ENCODE results near the gene CABYR. TPM values are rescaled to one million over a fixed set of nuclear protein-coding genes. Genes with fewer than 3 reads are reported as not detected.

CABYR gene
- polyA plus RNA-seq, 1 donor (not counting 4 experiments of a cell fraction or from before 2014, with no cell fraction given) = 7.7 TPM

GRCh38 chr18:24157855-24158254 is 19.0 kb downstream of the CABYR start:
- Histone ChIP-seq H4K20me1 (ENCODE audit: control insufficient read depth, extremely low read depth, insufficient read depth, low read length) (no peaks in the 10 kb centered on the region), H3K9me1 (ENCODE audit: control insufficient read depth, extremely low read depth, insufficient read depth, low read length) (no peaks in the 10 kb centered on the region), H3K4me1 (ENCODE audit: control insufficient read depth, extremely low read depth, insufficient read depth, low read length) (no peaks in the 10 kb centered on the region), H3K79me2 (ENCODE audit: control insufficient read depth, insufficient read depth, low read length) (no peaks in the 10 kb centered on the region), H3K4me2 (ENCODE audit: control insufficient read depth, extremely low read depth, insufficient read depth, low read depth, low read length) (no peak overlapping the region), H3K4me3 (ENCODE audit: control insufficient read depth in 2 of 3, extremely low read depth in 1 of 3, insufficient read depth in 2 of 3, low read depth in 1 of 3, low read length in 3 of 3) (no peak overlapping the region), H3K9me3 (ENCODE audit: control insufficient read depth, low read depth, low read length) (no peaks in the 10 kb centered on the region), H3K9ac (ENCODE audit: control insufficient read depth, extremely low read depth, insufficient read depth, low read length) (no peak overlapping the region), H3K36me3 (ENCODE audit: control insufficient read depth in 2 of 2, extremely low read depth in 1 of 2, insufficient read depth in 2 of 2, low read length in 2 of 2) (peaks cover 0 to 13% of the 10 kb centered on the region in 2 experiments), H2AFZ (ENCODE audit: control insufficient read depth, low read length) (no peak overlapping the region), H3K27me3 (ENCODE audit: control insufficient read depth, extremely low read depth, insufficient read depth, low read length) (no peaks in the 10 kb centered on the region), H3K27ac (ENCODE audit: control insufficient read depth, insufficient read depth, low read length) (no peak overlapping the region)
- DNase-seq (ENCODE audit: low read depth, low spot score) (no peak), FAIRE-seq (no peak)
- dilution Hi-C loops (cut with MboI; ENCODE audit: extremely low pct_ligation_motif_present, low sequenced_read_pairs) = no loop called here
- TF ChIP-seq CTCF (optimal IDR thresholded peaks at IDR 0.05 in 1 of 3, IDR thresholded peaks at IDR 0.05 in 1 of 3, conservative IDR thresholded peaks at IDR 0.05 in 1 of 3; ENCODE audit: extremely low read depth in 1 of 3, insufficient read depth in 2 of 3, low read length in 3 of 3) (no peak), EZH2 (IDR thresholded peaks at IDR 0.05; ENCODE audit: low read length) (no peak)

GRCh38 chr18:24160086-24160485 is 21.2 kb downstream of the CABYR start:
- peaks cover 0 to 13% of the 10 kb centered on the region in 2 experiments for H3K36me3 ChIP-seq (ENCODE audit: control insufficient read depth in 2 of 2, extremely low read depth in 1 of 2, insufficient read depth in 2 of 2, low read length in 2 of 2)
- no peak for TF ChIP-seq EZH2 (IDR thresholded peaks at IDR 0.05; ENCODE audit: low read length)
- no peak for TF ChIP-seq CTCF (optimal IDR thresholded peaks at IDR 0.05 in 1 of 3, IDR thresholded peaks at IDR 0.05 in 1 of 3, conservative IDR thresholded peaks at IDR 0.05 in 1 of 3; ENCODE audit: extremely low read depth in 1 of 3, insufficient read depth in 2 of 3, low read length in 3 of 3)
- DNase-seq (ENCODE audit: low read depth, low spot score) = no peak
- no peak overlapping the region for H3K4me3 ChIP-seq (ENCODE audit: control insufficient read depth in 2 of 3, extremely low read depth in 1 of 3, insufficient read depth in 2 of 3, low read depth in 1 of 3, low read length in 3 of 3)
- H4K20me1 ChIP-seq (ENCODE audit: control insufficient read depth, extremely low read depth, insufficient read depth, low read length) = no peaks in the 10 kb centered on the region
- H2AFZ ChIP-seq (ENCODE audit: control insufficient read depth, low read length) = no peak overlapping the region
- H3K27me3 ChIP-seq (ENCODE audit: control insufficient read depth, extremely low read depth, insufficient read depth, low read length) = no peaks in the 10 kb centered on the region
- H3K4me1 ChIP-seq (ENCODE audit: control insufficient read depth, extremely low read depth, insufficient read depth, low read length) = no peaks in the 10 kb centered on the region
- no peak overlapping the region for H3K4me2 ChIP-seq (ENCODE audit: control insufficient read depth, extremely low read depth, insufficient read depth, low read depth, low read length)
- no peaks in the 10 kb centered on the region for H3K9me1 ChIP-seq (ENCODE audit: control insufficient read depth, extremely low read depth, insufficient read depth, low read length)
- H3K27ac ChIP-seq (ENCODE audit: control insufficient read depth, insufficient read depth, low read length) = no peak overlapping the region
- dilution Hi-C loops (cut with MboI; ENCODE audit: extremely low pct_ligation_motif_present, low sequenced_read_pairs) = no loop called here
- H3K9me3 ChIP-seq (ENCODE audit: control insufficient read depth, low read depth, low read length) = no peaks in the 10 kb centered on the region
- H3K9ac ChIP-seq (ENCODE audit: control insufficient read depth, extremely low read depth, insufficient read depth, low read length) = no peak overlapping the region
- FAIRE-seq = no peak
- no peaks in the 10 kb centered on the region for H3K79me2 ChIP-seq (ENCODE audit: control insufficient read depth, insufficient read depth, low read length)

Data from keratinocyte (primary cell).